ENCODE data around the gene PTPRM. TPM values are rescaled to one million over a fixed set of nuclear protein-coding genes. Genes with fewer than 3 reads are reported as not detected.

The PTPRM gene
- total RNA-seq, 1 experiment from 2014 or later, result 6.2 TPM

DNA sequence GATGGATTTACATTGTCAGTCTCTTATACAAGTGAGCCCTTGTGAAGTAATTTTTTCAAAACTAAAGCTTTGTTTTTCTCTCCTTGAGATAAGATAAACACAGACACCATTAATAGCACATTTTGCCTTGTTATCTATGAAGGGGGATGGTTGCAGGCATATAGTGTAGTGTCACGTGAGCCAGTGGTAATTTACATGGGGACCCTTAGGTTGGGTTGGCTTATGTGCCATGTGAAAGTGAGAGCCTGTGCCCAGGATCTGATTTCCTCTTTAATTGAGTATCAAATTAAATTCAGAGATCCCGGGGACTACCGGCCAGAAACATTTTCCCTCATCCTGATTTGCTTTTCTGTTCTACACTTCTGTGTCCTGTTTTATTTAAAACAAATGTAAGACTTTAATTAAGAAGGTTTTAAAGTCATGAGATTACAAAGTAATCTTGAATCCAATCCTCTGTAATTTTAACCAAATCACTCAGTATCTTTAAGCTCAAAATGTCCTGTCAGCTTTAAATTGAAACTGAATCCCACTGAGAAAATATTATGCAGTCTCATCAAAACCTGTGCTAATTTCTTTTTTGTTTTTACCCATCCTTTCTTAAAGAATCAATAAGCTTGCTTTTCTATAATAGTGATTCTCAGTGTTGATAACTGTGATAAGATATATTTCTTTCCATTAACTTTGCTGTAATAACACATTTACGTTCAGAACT, 63.8 kb downstream of the PTPRM start:
- Histone ChIP-seq H2AK5ac (ENCODE audit: insufficient read length, low read length) (no peak overlapping the region), H2BK20ac (ENCODE audit: low read depth, low read length, poor library complexity, severe bottlenecking) (no peak overlapping the region), H3K27me3 (ENCODE audit: insufficient read depth, low read length) (no peaks in the 10 kb centered on the region), H2BK5ac (ENCODE audit: insufficient read length, low read length) (no peak overlapping the region), H3K23ac (ENCODE audit: insufficient read length, low read depth, low read length) (no peak overlapping the region), H4K8ac (replicated peaks; ENCODE audit: insufficient read length, low read depth, low read length) (no peak overlapping the region), H3K56ac (ENCODE audit: insufficient read length, low read depth, low read length) (no peak overlapping the region), H3K18ac (ENCODE audit: insufficient read length, low read depth, low read length) (no peak overlapping the region), H3K27ac (ENCODE audit: insufficient read length, low read depth, low read length) (no peak overlapping the region), H3K23me2 (ENCODE audit: insufficient read length, low read depth, low read length, poor library complexity, severe bottlenecking) (no peaks in the 10 kb centered on the region), H4K5ac (ENCODE audit: insufficient read length, low read depth, low read length) (no peak overlapping the region), H2BK12ac (ENCODE audit: insufficient read length, low read depth, low read length) (no peak overlapping the region), H2BK120ac (ENCODE audit: low read depth, low read length, poor library complexity, severe bottlenecking) (no peak overlapping the region), H2BK15ac (ENCODE audit: low read depth, low read length) (no peak overlapping the region), H3K14ac (ENCODE audit: insufficient read depth, low read length) (no peak overlapping the region), H3K9ac (ENCODE audit: extremely low read depth, insufficient read length, low read length) (no peak overlapping the region), H3K79me2 (ENCODE audit: insufficient read depth, low read length) (no peaks in the 10 kb centered on the region), H4K91ac (ENCODE audit: insufficient read length, low read depth, low read length) (no peak overlapping the region), H3T11ph (ENCODE audit: low read length) (no peak overlapping the region), H4K20me1 (ENCODE audit: control insufficient read depth, insufficient read depth, insufficient read length) (no peaks in the 10 kb centered on the region), H3K4me1 (ENCODE audit: insufficient read depth, low read length) (no peaks in the 10 kb centered on the region), H3K79me1 (ENCODE audit: insufficient read depth, low read depth, low read length, poor library complexity, severe bottlenecking) (no peaks in the 10 kb centered on the region), H3K9me3 (ENCODE audit: control insufficient read depth, low read depth, low read length) (no peaks in the 10 kb centered on the region), H3K4ac (ENCODE audit: low read depth, low read length) (no peak overlapping the region), H2AFZ (ENCODE audit: low read length) (no peak overlapping the region), H3K4me2 (ENCODE audit: insufficient read depth, insufficient read length, low read length) (no peak overlapping the region)
- no CpG with 5 or more reads among the region's 4 CpGs for WGBS (ENCODE audit: extremely low coverage, insufficient read length, low lambda C conversion rate)
- H3K27me3 Mint-ChIP-seq (ENCODE audit: low read depth), result no peaks in the 10 kb centered on the region
- H3K4me3 Mint-ChIP-seq, result no peak overlapping the region
- no peaks in the 10 kb centered on the region for H3K9me3 Mint-ChIP-seq
- no peaks in the 10 kb centered on the region; a peak in 1 of 7 replicates for H3K36me3 Mint-ChIP-seq (ENCODE audit: insufficient read depth in 1 of 3, low read depth in 3 of 3)
- no peak for DNase-seq
- no peak overlapping the region for H3K27ac Mint-ChIP-seq
- TF ChIP-seq CTCF (conservative IDR thresholded peaks at IDR 0.05), result no peak
- peaks cover 0 to 4% of the 10 kb centered on the region in 2 experiments; a peak in 2 of 4 replicates for H3K4me1 Mint-ChIP-seq
